Type B pancreatic cell (in vitro differentiated cells): ENCODE results near the gene RABGAP1. TPM values are rescaled to one million over a fixed set of nuclear protein-coding genes. Genes with fewer than 3 reads are reported as not detected.

Source experiments
- DNase-seq: peaks from one replicate; pipeline ENCODE4 v3.0.0; 2021; ENCODE audit warnings: mixed read lengths; ENCODE audit not compliant: unreplicated experiment; ENCODE audit errors: extremely low spot score
- H3K27ac Mint-ChIP-seq: 2 replicates; pipeline ENCODE4 v1.8.0; 2021; ENCODE audit warnings: mild to moderate bottlenecking, mixed read lengths
- H3K27me3 Mint-ChIP-seq: 2 replicates; pipeline ENCODE4 v1.8.0; 2021; ENCODE audit warnings: mixed read lengths
- H3K36me3 Mint-ChIP-seq: 2 replicates; pipeline ENCODE4 v1.8.0; 2021; ENCODE audit warnings: mixed read lengths
- H3K4me1 Mint-ChIP-seq: one replicate; pipeline ENCODE4 v1.8.0; 2021; ENCODE audit warnings: mixed read lengths; ENCODE audit not compliant: unreplicated experiment
- H3K4me3 Mint-ChIP-seq: 2 replicates; pipeline ENCODE4 v1.8.0; 2021; ENCODE audit warnings: mild to moderate bottlenecking, mixed read lengths
- H3K9me3 Mint-ChIP-seq: 2 replicates; pipeline ENCODE4 v1.8.0; 2021; ENCODE audit warnings: mixed read lengths
- total RNA-seq: library from RNA; stranded (reverse); gene quantifications from 2 replicates; pipeline ENCODE4 v1.2.1, GENCODE V29; 2021; ENCODE audit warnings: low replicate concordance
- TF ChIP-seq, protein P1 (sequence below): fragments of 200-600 bp; sonication (generic); conservative IDR thresholded peaks from 2 replicates; pipeline ENCODE4 v1.5.0; 2021; ENCODE audit warnings: antibody characterized with exemption, mild to moderate bottlenecking

RABGAP1 gene
- total RNA-seq, 1 donor from 2014 or later: 68.4 TPM

DNA sequence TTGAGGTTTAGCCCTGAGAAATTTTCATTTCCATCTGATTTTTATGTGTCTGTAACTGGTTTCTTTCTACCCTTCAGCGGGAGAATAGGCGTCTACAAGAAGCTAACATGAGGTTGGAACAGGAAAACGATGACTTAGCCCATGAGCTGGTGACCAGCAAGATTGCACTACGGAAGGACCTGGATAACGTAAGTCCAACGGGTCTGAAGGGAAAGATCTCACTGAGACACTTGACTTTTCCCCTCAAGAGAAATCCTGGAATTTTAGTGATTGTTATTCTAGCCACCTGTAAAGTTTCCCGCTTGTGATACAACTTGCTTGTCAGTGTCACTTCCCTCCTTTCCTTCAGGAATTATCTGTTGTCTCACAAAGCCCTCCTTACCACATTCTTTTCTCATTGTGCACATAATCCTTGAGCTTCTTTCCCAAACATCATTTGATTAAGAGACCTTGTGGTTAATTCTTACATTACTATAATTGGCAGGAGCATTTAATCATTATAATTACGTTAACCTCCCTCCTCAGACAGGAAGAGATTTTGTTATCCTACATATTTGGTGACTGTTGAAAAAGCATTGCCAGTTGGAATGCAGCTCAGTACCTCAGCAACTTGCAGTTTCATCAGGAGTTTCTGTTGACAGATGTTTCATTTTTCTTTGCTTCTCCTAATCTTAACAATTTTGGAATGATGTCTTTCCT is 149.5 kb downstream of the RABGAP1 start:
- TF ChIP-seq, protein P1, sequence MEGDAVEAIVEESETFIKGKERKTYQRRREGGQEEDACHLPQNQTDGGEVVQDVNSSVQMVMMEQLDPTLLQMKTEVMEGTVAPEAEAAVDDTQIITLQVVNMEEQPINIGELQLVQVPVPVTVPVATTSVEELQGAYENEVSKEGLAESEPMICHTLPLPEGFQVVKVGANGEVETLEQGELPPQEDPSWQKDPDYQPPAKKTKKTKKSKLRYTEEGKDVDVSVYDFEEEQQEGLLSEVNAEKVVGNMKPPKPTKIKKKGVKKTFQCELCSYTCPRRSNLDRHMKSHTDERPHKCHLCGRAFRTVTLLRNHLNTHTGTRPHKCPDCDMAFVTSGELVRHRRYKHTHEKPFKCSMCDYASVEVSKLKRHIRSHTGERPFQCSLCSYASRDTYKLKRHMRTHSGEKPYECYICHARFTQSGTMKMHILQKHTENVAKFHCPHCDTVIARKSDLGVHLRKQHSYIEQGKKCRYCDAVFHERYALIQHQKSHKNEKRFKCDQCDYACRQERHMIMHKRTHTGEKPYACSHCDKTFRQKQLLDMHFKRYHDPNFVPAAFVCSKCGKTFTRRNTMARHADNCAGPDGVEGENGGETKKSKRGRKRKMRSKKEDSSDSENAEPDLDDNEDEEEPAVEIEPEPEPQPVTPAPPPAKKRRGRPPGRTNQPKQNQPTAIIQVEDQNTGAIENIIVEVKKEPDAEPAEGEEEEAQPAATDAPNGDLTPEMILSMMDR: no peak
- no peak overlapping the region for H3K4me3 Mint-ChIP-seq
- H3K27me3 Mint-ChIP-seq: no peaks in the 10 kb centered on the region
- no peak for DNase-seq
- no peaks in the 10 kb centered on the region for H3K9me3 Mint-ChIP-seq
- peak overlapping the region; percentile 17 for H3K27ac Mint-ChIP-seq
- peaks cover 14% of the 10 kb centered on the region for H3K4me1 Mint-ChIP-seq
- H3K36me3 Mint-ChIP-seq: peaks cover 44% of the 10 kb centered on the region

DNA sequence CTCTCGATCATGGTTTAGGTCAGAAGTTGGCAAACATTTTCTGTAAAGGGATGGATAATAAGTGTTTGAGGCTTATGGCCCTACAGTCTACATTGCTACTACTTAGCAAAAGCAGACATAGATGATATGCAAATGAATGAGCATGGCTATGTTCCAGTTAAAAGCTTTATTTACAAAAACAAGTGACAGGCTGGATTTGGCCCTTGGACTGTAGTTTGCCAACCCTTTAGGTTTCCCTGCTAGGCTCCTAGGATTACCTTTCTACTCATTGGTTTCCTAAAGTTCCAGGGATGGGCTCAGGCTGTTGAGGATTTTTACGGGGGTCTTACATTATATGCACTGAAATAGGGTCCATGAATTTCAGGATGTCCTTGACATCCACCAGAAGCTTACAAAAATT is 150.1 kb downstream of the RABGAP1 start:
- no peak for DNase-seq
- H3K27ac Mint-ChIP-seq: no peak overlapping the region
- H3K4me3 Mint-ChIP-seq: no peak overlapping the region
- H3K9me3 Mint-ChIP-seq: no peaks in the 10 kb centered on the region
- H3K36me3 Mint-ChIP-seq: peaks cover 44% of the 10 kb centered on the region
- peaks cover 11% of the 10 kb centered on the region for H3K4me1 Mint-ChIP-seq
- no peaks in the 10 kb centered on the region for H3K27me3 Mint-ChIP-seq
- TF ChIP-seq, protein P1: no peak

DNA sequence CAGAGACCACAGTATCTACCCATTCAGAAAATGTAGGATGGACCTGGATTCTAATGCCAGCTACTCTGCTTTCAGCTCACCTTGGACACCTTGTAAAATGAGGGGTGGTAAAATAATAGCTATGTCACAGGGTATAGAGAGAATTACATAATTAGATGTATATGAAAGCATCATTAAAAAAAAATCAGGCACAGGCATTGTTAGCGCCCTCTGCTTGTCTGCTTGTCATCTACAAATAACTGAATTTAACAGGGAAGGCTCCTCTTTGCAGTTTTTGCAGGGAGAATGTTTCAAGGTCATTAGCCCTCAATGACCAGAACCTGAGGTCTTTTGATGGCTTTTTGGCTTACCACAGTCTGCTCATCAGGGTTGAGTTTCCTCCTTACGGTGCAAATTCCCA is 150.6 kb downstream of the RABGAP1 start:
- no peak for DNase-seq
- Mint-ChIP-seq H3K4me1 (peaks cover 8% of the 10 kb centered on the region), H3K36me3 (peaks cover 44% of the 10 kb centered on the region), H3K27ac (no peak overlapping the region), H3K9me3 (no peaks in the 10 kb centered on the region), H3K4me3 (no peak overlapping the region), H3K27me3 (no peaks in the 10 kb centered on the region)
- TF ChIP-seq, protein P1: no peak

DNA sequence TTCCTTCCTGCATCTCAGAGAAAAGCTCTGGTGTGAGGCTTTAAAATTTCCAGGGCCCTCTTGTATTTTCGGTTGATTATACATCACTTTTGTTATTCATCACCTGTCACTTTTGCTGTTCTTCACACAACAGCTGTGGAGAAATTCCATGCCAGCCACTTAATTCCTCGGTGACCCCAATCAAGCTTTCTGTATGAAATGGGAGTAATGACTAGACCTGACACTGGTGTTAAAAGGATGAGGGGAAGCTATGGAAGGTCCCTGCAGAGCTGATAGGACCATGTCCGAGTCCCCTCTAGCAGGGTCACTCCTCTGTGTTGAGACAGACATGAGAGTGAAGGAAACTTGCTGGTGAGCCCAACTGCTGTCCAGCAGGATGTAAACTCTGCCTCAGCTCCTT is 152.3 kb downstream of the RABGAP1 start:
- TF ChIP-seq, protein P1: no peak
- Mint-ChIP-seq H3K4me3 (no peak overlapping the region), H3K27me3 (no peaks in the 10 kb centered on the region), H3K4me1 (peaks cover 12% of the 10 kb centered on the region), H3K36me3 (peaks cover 50% of the 10 kb centered on the region), H3K9me3 (no peaks in the 10 kb centered on the region), H3K27ac (no peak overlapping the region)
- DNase-seq: no peak

DNA sequence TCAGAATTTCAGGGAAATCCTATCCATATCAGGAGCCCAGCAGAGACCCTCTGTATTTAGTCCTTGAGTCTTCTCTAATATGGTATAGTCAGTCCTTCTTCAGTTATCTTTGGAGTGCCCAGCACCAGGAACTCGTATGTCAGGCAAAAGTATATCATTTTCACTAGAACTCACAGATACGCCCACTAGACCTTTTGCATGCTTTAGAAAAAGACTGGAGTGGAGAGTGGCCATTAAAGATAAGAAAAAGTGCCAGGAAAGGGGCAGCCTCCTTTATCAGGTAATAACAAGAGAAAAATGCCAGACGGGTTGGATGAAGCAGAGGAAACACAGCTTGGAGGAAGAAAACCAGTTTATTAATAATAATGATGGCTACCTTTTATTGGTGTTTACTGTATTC is 156.2 kb downstream of the RABGAP1 start:
- Mint-ChIP-seq H3K36me3 (peaks cover 42% of the 10 kb centered on the region), H3K9me3 (no peaks in the 10 kb centered on the region), H3K27ac (no peak overlapping the region), H3K4me3 (no peak overlapping the region), H3K4me1 (peaks cover 3% of the 10 kb centered on the region), H3K27me3 (no peaks in the 10 kb centered on the region)
- no peak for DNase-seq
- TF ChIP-seq, protein P1: no peak
